Measurements from ENCODE around the gene CCNL2. TPM values are rescaled to one million over a fixed set of nuclear protein-coding genes. Genes with fewer than 3 reads are reported as not detected.

Gene CCNL2
- total and polyA plus RNA-seq, 2 of the 13 experiments (the other 11 are each of a cell fraction or from before 2014, with no cell fraction given), result 105 to 340 TPM

DNA sequence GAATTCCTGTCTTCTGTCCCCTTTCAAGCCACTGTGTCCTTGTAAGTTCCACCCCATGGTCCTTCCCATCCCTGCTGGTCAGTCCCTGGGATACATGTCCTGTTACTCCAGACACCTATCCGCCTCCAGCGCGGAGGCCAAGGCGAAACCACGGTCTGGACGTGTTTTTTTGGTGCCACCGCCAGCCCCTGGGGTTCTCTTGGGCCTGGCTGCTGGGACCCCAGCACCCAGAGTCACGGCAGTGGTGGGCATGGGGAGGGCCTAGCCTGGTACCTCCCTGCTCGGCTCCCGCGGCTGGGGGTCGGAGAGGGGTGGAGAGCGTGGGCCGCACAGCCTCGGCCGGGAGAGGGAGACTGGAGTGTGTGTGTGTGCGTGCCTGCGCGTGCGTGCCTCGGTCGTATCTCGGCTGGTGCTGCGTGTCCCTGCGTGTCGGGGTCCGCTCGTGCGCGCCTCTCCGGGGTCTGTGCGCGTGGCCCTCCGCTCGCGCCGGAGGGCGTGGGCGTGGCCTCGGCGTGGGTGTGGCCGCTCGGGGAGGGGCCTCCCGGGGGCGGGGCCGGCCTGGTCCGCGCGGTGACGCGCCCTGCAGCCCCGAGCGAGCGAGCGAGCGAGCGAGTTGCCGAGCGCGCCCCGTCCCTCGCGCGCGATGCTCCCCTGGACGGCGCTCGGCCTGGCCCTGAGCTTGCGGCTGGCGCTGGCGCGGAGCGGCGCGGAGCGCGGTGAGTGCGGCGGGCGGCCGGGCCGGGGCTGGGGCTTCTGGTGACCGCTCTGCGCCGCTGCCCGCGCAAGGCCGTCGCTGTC, 36.2 kb upstream of the CCNL2 start, which contains the start of gene VWA1 (continued):
- TF ChIP-seq, protein P1, sequence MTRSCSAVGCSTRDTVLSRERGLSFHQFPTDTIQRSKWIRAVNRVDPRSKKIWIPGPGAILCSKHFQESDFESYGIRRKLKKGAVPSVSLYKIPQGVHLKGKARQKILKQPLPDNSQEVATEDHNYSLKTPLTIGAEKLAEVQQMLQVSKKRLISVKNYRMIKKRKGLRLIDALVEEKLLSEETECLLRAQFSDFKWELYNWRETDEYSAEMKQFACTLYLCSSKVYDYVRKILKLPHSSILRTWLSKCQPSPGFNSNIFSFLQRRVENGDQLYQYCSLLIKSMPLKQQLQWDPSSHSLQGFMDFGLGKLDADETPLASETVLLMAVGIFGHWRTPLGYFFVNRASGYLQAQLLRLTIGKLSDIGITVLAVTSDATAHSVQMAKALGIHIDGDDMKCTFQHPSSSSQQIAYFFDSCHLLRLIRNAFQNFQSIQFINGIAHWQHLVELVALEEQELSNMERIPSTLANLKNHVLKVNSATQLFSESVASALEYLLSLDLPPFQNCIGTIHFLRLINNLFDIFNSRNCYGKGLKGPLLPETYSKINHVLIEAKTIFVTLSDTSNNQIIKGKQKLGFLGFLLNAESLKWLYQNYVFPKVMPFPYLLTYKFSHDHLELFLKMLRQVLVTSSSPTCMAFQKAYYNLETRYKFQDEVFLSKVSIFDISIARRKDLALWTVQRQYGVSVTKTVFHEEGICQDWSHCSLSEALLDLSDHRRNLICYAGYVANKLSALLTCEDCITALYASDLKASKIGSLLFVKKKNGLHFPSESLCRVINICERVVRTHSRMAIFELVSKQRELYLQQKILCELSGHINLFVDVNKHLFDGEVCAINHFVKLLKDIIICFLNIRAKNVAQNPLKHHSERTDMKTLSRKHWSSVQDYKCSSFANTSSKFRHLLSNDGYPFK (CRISPR knock-in tag; IDR thresholded peaks at IDR 0.05; ENCODE audit: borderline replicate concordance), result no peak
- TF ChIP-seq ZMYM2 (CRISPR knock-in tag; IDR thresholded peaks at IDR 0.05) (no peak), KDM3A (CRISPR knock-in tag; IDR thresholded peaks at IDR 0.05; ENCODE audit: low read depth) (no peak), ZNF83 (CRISPR knock-in tag; IDR thresholded peaks at IDR 0.05; ENCODE audit: borderline replicate concordance) (0 out of 2 replicates have a peak, but pooled peaks have one; percentile 83), RORA (CRISPR knock-in tag; IDR thresholded peaks at IDR 0.05) (no peak), ZSCAN30 (CRISPR knock-in tag; IDR thresholded peaks at IDR 0.05) (no peak), ZNF891 (CRISPR knock-in tag; IDR thresholded peaks at IDR 0.05) (no peak), YEATS2 (CRISPR knock-in tag; IDR thresholded peaks at IDR 0.05; ENCODE audit: borderline replicate concordance) (no peak), ARNT (IDR thresholded peaks at IDR 0.05) (no peak), TAF15 (IDR thresholded peaks at IDR 0.05; ENCODE audit: low read depth, low read length, poor library complexity, severe bottlenecking) (no peak), ZNF441 (CRISPR knock-in tag; IDR thresholded peaks at IDR 0.05; ENCODE audit: borderline replicate concordance) (peak; percentile 87), SKI (IDR thresholded peaks at IDR 0.05; ENCODE audit: partially characterized antibody) (peak; percentile 20), HNRNPH1 (optimal IDR thresholded peaks at IDR 0.05; ENCODE audit: low read depth, low read length) (no peak), MLLT10 (CRISPR knock-in tag; IDR thresholded peaks at IDR 0.05) (no peak), ZNF256 (CRISPR knock-in tag; conservative IDR thresholded peaks at IDR 0.05) (no peak), ELF4 (CRISPR knock-in tag; IDR thresholded peaks at IDR 0.05; ENCODE audit: borderline replicate concordance) (no peak), PHF20 (CRISPR knock-in tag; IDR thresholded peaks at IDR 0.05) (0 out of 2 replicates have a peak, but pooled peaks have one; percentile 39)
- TF ChIP-seq, protein P2, sequence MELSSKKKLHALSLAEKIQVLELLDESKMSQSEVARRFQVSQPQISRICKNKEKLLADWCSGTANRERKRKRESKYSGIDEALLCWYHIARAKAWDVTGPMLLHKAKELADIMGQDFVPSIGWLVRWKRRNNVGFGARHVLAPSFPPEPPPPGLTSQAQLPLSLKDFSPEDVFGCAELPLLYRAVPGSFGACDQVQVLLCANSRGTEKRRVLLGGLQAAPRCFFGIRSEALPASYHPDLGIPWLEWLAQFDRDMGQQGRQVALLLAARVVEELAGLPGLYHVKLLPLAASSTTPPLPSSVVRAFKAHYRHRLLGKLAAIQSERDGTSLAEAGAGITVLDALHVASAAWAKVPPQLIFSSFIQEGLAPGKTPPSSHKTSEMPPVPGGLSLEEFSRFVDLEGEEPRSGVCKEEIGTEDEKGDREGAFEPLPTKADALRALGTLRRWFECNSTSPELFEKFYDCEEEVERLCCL (CRISPR knock-in tag; IDR thresholded peaks at IDR 0.05; ENCODE audit: borderline replicate concordance), result no peak
- TF ChIP-seq, protein P3, sequence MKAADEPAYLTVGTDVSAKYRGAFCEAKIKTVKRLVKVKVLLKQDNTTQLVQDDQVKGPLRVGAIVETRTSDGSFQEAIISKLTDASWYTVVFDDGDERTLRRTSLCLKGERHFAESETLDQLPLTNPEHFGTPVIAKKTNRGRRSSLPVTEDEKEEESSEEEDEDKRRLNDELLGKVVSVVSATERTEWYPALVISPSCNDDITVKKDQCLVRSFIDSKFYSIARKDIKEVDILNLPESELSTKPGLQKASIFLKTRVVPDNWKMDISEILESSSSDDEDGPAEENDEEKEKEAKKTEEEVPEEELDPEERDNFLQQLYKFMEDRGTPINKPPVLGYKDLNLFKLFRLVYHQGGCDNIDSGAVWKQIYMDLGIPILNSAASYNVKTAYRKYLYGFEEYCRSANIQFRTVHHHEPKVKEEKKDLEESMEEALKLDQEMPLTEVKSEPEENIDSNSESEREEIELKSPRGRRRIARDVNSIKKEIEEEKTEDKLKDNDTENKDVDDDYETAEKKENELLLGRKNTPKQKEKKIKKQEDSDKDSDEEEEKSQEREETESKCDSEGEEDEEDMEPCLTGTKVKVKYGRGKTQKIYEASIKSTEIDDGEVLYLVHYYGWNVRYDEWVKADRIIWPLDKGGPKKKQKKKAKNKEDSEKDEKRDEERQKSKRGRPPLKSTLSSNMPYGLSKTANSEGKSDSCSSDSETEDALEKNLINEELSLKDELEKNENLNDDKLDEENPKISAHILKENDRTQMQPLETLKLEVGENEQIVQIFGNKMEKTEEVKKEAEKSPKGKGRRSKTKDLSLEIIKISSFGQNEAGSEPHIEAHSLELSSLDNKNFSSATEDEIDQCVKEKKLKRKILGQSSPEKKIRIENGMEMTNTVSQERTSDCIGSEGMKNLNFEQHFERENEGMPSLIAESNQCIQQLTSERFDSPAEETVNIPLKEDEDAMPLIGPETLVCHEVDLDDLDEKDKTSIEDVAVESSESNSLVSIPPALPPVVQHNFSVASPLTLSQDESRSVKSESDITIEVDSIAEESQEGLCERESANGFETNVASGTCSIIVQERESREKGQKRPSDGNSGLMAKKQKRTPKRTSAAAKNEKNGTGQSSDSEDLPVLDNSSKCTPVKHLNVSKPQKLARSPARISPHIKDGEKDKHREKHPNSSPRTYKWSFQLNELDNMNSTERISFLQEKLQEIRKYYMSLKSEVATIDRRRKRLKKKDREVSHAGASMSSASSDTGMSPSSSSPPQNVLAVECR (CRISPR knock-in tag; IDR thresholded peaks at IDR 0.05; ENCODE audit: borderline replicate concordance), result peak; percentile 79; the same call in 1 of the 2 replicates
- TF ChIP-seq, protein P4, sequence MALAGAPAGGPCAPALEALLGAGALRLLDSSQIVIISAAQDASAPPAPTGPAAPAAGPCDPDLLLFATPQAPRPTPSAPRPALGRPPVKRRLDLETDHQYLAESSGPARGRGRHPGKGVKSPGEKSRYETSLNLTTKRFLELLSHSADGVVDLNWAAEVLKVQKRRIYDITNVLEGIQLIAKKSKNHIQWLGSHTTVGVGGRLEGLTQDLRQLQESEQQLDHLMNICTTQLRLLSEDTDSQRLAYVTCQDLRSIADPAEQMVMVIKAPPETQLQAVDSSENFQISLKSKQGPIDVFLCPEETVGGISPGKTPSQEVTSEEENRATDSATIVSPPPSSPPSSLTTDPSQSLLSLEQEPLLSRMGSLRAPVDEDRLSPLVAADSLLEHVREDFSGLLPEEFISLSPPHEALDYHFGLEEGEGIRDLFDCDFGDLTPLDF (CRISPR knock-in tag; IDR thresholded peaks at IDR 0.05), result no peak
